GM23338 (cell line): ENCODE data around the gene TM7SF3.

Source experiments
- CREB1 ChIP-seq: fragments of 250-450 bp; sonication (Bioruptor Pico); IDR thresholded peaks from 2 replicates; pipeline ENCODE4 v1.5.0; 2020; ENCODE audit warnings: low read depth, mild to moderate bottlenecking, moderate library complexity
- CTCF ChIP-seq, 2 experiments: fragments of 200-600 bp in 1 of 2; sonication (generic) in 1 of 2; conservative IDR thresholded peaks; 2 replicates each; pipeline versions ENCODE4 v1.5.1 to v1.6.1; 2016 to 2017; ENCODE audit warnings: antibody characterized with exemption in 2 of 2, low read depth in 2 of 2, mild to moderate bottlenecking in 2 of 2, moderate library complexity in 1 of 2
- EZH2 ChIP-seq: fragments of 200-600 bp; sonication (generic); IDR thresholded peaks from one replicate; pipeline ENCODE4 v1.8.0; 2017; ENCODE audit warnings: antibody characterized with exemption, mild to moderate bottlenecking, low read depth; ENCODE audit not compliant: unreplicated experiment
- EZH2phosphoT487 ChIP-seq: fragments of 200-600 bp; sonication (generic); IDR thresholded peaks from one replicate; pipeline ENCODE4 v1.8.1; 2018; ENCODE audit warnings: antibody characterized with exemption; ENCODE audit not compliant: unreplicated experiment
- JUNB ChIP-seq: IDR thresholded peaks from one replicate; pipeline ENCODE4 v1.6.1; 2016; ENCODE audit warnings: antibody characterized with exemption; ENCODE audit not compliant: unreplicated experiment
- POLR2AphosphoS5 ChIP-seq: IDR thresholded peaks from 2 replicates; pipeline ENCODE4 v1.6.1; 2016; ENCODE audit warnings: antibody characterized with exemption, low read depth
- REST ChIP-seq: IDR thresholded peaks from one replicate; pipeline ENCODE4 v1.6.1; 2018; ENCODE audit warnings: antibody characterized with exemption; ENCODE audit not compliant: unreplicated experiment
- STAT1 ChIP-seq: IDR thresholded peaks from one replicate; pipeline ENCODE4 v1.6.1; 2016; ENCODE audit warnings: antibody characterized with exemption; ENCODE audit not compliant: unreplicated experiment
- ZNF114 ChIP-seq: fragments of 250-450 bp; sonication (Bioruptor Pico); IDR thresholded peaks from 2 replicates; pipeline ENCODE4 v1.5.0; 2020; ENCODE audit warnings: mild to moderate bottlenecking, moderate library complexity
- ZNF462 ChIP-seq: fragments of 250-450 bp; sonication (Bioruptor Pico); IDR thresholded peaks from 2 replicates; pipeline ENCODE4 v1.5.0; 2020; ENCODE audit warnings: mild to moderate bottlenecking, moderate library complexity

- TF ChIP-seq CREB1 (CRISPR knock-in tag) (no peak), REST (no peak), CTCF (conservative IDR thresholded peaks at IDR 0.05; ENCODE audit: low read depth in 2 of 2) (no peak), STAT1 (no peak), EZH2 (no peak), POLR2AphosphoS5 (no peak), EZH2phosphoT487 (no peak), ZNF114 (CRISPR knock-in tag) (no peak), JUNB (no peak), ZNF462 (no peak)
Observed at GRCh38 chr12:27048822-27049752, 34.9 kb upstream of the TM7SF3 start.
